NCI-H146 (cell line): ENCODE data around the gene OR2F1.

ENCODE experiments used
- DNase-seq: peaks from one replicate; lab custom pipeline; 2025; lab: John Stamatoyannopoulos, UW

Gene OR2F1

GRCh38 chr7:143954135-143954534 is 509 bp upstream of the OR2F1 start:
- no peak for DNase-seq

DNA sequence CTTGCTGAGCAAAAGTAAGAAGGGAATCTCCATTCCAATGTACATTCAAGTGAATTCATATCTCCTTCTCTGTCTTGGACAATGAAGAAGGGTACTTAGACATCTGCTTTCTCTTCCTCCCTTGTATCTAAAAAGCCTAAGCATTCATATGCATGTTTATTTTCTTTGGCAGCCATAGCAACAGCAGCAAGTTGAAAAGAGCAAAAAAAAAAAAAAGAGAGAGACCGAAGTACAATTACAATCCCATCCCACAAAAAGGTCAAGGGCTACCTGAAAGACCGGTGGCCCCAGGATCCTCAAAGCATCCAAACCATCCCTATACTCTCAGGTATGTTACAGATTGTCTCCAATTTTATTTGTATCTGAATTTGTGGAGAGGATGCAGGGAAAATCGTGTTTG is 4.1 kb downstream of the OR2F1 start:
- DNase-seq: no peak

GRCh38 chr7:143960813-143961610 is 6.4 kb downstream of the OR2F1 start:
- no peak for DNase-seq

DNA sequence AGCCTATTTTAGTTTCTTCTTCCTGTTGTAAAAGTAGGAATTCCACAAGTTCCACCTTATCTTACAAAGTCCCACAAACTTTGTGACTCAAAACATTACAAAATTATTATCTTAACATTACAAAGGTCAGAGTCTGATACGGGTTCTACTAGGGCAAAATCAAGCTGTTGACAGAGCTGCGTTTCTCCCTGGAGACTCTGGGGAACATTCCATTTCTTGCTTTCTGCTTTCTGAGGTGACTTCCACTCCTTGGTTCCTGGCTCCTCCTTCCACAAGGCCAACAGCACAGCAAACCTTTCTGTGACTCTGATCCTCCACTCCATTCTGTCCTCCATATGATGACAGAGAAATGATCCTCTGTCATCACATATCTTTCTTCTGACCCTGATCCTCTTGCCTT is 10.6 kb downstream of the OR2F1 start:
- DNase-seq: no peak

- no peak for DNase-seq
Measured at GRCh38 chr7:143967398-143967797, 12.8 kb downstream of the OR2F1 start.

DNA sequence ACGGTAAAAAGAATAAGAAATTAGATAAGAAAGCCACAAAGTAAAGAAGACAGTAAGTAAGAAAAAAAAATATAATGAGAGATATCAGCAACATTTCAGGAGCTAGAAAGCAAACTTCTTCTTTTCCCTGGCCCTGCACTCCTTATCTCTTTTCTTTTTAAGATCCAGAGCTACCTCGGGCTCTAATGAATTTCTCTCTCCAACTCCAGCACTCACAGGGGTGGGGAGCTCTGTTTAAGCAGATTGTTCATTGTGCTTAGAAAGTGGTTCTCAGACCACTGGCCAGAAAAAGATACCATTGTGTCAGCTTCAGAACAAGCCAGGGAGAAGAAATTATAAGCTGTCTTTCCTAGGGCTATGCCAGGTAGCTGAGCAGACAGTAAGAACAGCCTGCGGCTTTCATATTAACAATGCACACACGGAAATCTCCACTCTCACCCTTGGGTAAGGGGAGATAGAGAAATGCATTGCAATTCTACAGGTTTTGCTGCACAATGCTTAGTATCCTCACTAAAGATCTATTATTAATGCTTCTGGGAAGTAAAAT is 19.3 kb downstream of the OR2F1 start:
- DNase-seq: no peak

DNA sequence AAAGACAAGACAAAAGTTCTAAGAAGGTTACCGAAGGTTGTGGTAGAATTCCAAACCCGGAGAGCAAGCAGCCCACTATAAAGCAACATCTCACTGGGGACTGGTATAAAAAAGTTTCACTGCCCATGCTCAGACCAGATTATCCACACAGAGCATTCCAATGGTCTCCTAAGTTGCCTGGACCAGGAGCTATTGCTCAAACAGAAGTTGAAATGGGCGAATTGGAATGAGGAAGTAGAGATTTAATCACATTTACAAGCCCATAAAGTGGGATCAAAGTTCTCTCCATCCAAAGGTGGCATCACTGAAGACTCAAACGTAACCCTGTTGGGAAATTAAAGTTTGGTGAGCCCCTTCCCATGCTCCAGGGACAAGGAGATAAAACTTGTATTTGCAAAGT is 19.8 kb downstream of the OR2F1 start:
- DNase-seq: no peak

DNA sequence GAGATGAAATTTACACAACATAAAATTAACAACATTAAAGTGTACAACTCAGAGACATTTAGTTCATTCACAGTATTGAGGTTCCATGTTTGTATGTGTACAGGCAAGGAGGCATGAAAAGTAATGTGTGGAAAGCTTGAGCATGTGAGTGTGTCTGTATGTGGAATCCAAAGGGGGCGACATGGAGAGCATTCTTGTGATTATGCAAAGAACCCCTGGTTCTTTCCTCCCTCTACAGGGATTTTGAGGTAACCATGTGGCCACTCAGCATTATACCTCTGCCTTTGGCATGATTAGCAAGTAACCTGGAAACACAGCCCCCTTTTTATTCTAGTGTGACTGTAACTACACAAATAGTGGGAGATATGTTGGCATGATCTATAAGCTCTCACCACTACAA is 21.0 kb downstream of the OR2F1 start:
- DNase-seq: no peak

- no peak for DNase-seq
Measured at GRCh38 chr7:143978585-143978984, 23.9 kb downstream of the OR2F1 start.

GRCh38 chr7:143979359-143979758 is 24.7 kb downstream of the OR2F1 start:
- no peak for DNase-seq

GRCh38 chr7:143979998-143980397 is 25.4 kb downstream of the OR2F1 start:
- no peak for DNase-seq

GRCh38 chr7:143980746-143981510 is 26.3 kb downstream of the OR2F1 start:
- no peak for DNase-seq

GRCh38 chr7:143983960-143984359 is 29.3 kb downstream of the OR2F1 start:
- DNase-seq: no peak

GRCh38 chr7:143987513-143987912 is 32.9 kb downstream of the OR2F1 start:
- no peak for DNase-seq

GRCh38 chr7:143988976-143989745 is 34.5 kb downstream of the OR2F1 start:
- no peak for DNase-seq

DNA sequence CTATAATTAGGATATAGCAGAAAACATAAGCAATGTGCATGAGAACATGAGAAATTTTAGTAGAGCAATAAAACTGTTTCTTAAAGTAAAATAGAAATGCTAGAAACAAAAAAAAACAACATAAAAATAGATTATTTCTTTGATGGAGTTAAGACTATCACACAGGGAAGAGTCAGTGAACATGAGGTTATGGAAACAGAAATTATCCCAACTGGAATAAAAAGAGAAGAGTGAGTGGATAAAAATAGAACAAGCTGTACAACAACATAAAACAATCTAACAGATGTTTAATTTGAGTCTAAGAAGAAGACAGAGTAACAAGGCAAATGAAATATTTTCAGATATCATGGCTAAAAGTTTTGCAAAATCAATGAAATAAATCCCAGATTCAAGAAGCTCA is 38.0 kb downstream of the OR2F1 start:
- no peak for DNase-seq

DNA sequence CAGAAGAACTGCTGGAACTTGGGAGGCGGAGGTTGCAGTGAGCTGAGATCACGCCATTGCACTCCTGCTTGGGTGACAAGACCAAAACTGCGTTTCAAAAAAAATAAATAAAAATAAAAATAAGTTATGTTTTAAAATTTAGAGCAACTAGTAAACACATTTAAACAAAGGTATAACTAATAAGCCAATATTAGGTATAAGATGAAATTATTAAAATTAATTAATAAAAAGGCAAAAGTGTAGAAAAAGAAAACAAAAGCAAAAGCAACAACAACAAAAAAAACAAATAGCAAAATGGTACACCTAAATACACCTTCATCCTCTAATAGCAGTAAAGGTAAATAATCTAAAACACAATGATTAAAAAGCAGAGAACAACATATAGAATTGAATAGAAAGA is 39.3 kb downstream of the OR2F1 start:
- DNase-seq: no peak

DNA sequence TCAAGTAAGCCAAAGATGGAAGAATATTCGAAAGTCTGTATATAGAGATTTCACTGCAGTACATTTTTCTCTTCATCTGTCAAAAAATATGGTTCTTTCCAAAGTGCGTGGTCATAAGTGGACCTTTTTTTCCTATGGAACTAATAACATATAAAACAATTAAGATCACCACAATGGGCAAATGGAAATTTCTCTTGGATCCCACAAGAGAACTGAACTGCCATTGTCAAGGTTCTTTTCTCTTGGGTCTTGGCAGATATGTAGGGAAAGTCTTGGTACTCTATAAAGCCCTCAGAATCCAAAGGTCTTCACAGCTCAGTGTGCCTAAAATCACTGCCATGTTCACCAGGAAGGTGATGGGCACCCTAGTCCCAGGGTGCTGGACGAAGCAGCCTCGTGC is 45.4 kb downstream of the OR2F1 start, which contains the start of gene OR6B1:
Gene OR6B1 (plus strand): TSS at position 301 of the 400 bp plus-strand sequence. CDS start 3,677 bp downstream, outside the sequence.
- DNase-seq: no peak

- DNase-seq: no peak
Measured at GRCh38 chr7:144001543-144001942, 46.9 kb downstream of the OR2F1 start.

DNA sequence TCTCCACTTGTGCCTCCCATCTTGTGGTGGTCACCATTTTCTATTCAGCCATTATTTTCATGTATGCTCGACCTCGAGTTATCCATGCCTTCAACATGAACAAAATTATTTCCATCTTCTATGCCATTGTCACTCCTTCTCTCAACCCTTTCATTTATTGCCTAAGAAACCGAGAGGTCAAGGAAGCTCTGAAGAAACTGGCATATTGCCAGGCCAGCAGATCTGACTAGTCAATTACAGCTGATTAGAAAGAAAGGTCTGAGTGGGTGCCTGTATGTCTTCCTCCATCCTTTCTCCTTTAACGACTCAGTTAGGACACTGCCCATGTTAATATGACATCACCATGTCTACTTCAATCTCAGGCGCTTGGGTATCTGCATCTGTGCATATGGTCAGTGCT is 50.1 kb downstream of the OR2F1 start:
- DNase-seq: no peak

- no peak for DNase-seq
Measured at GRCh38 chr7:144006029-144006691, 51.5 kb downstream of the OR2F1 start.

DNA sequence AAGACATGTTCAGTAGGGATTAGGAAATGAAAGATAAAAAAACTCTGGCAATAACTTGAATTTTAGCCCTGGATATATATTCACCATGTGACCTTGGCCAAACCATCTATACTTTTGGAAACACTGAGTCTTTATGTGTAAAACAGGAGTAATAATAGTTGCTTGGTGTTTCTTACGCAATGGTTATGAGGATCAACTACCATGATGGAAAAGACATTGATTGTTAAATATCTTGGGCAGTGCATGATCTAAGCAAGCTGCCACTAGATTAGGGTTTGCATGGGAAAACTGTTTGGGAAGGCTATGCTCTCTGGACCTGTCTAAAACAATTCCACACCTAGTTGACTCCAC is 52.0 kb downstream of the OR2F1 start:
- no peak for DNase-seq
